ENCODE results near the gene SERPING1. TPM values are rescaled to one million over a fixed set of nuclear protein-coding genes. Genes with fewer than 3 reads are reported as not detected.

Gene SERPING1
- total and polyA plus RNA-seq, 2 of the 13 experiments (the other 11 are each of a cell fraction or from before 2014, with no cell fraction given) = 2.0 to 10.4 TPM

- TF ChIP-seq, protein P1, sequence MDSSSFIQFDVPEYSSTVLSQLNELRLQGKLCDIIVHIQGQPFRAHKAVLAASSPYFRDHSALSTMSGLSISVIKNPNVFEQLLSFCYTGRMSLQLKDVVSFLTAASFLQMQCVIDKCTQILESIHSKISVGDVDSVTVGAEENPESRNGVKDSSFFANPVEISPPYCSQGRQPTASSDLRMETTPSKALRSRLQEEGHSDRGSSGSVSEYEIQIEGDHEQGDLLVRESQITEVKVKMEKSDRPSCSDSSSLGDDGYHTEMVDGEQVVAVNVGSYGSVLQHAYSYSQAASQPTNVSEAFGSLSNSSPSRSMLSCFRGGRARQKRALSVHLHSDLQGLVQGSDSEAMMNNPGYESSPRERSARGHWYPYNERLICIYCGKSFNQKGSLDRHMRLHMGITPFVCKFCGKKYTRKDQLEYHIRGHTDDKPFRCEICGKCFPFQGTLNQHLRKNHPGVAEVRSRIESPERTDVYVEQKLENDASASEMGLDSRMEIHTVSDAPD (CRISPR knock-in tag; IDR thresholded peaks at IDR 0.05) = no peak
- no peak for TF ChIP-seq MIER2 (CRISPR knock-in tag; IDR thresholded peaks at IDR 0.05)
- TF ChIP-seq TRIM24 (CRISPR knock-in tag; IDR thresholded peaks at IDR 0.05) = no peak
- TF ChIP-seq REXO4 (CRISPR knock-in tag; IDR thresholded peaks at IDR 0.05; ENCODE audit: borderline replicate concordance) = no peak
- no peak for TF ChIP-seq SP2 (CRISPR knock-in tag; IDR thresholded peaks at IDR 0.05)
- peak; percentile 40 to 79; a peak in 3 of 4 replicates for TF ChIP-seq NR2F1 (CRISPR knock-in tag; IDR thresholded peaks at IDR 0.05)
- no peak for TF ChIP-seq ZNF784 (CRISPR knock-in tag; IDR thresholded peaks at IDR 0.05; ENCODE audit: borderline replicate concordance)
- no peak for TF ChIP-seq ZBTB25 (CRISPR knock-in tag; IDR thresholded peaks at IDR 0.05)
- TF ChIP-seq ZNF883 (CRISPR knock-in tag; IDR thresholded peaks at IDR 0.05; ENCODE audit: not compliant biosample characterization) = no peak
- TF ChIP-seq ZSCAN29 (CRISPR knock-in tag; conservative IDR thresholded peaks at IDR 0.05) = 0 out of 2 replicates have a peak, but pooled peaks have one; percentile 44
- TF ChIP-seq PAF1 (CRISPR knock-in tag; IDR thresholded peaks at IDR 0.05) = no peak
- TF ChIP-seq MXD4 (CRISPR knock-in tag; IDR thresholded peaks at IDR 0.05) = peak; percentile 19; the same call in 1 of the 2 replicates
- TF ChIP-seq CERS6 (CRISPR knock-in tag; IDR thresholded peaks at IDR 0.05) = no peak
- TF ChIP-seq ZNF788 (CRISPR knock-in tag; IDR thresholded peaks at IDR 0.05; ENCODE audit: borderline replicate concordance) = no peak; the same call in 1 of the 2 replicates
- TF ChIP-seq MATR3 (CRISPR knock-in tag; IDR thresholded peaks at IDR 0.05) = no peak
- TF ChIP-seq SMAD9 (CRISPR knock-in tag; IDR thresholded peaks at IDR 0.05) = no peak
- 0 out of 2 replicates have a peak, but pooled peaks have one; percentile 15 for TF ChIP-seq KDM6A (CRISPR knock-in tag; IDR thresholded peaks at IDR 0.05; ENCODE audit: low read depth)
- TF ChIP-seq ZNF557 (CRISPR knock-in tag; IDR thresholded peaks at IDR 0.05) = no peak
- no peak for TF ChIP-seq ZNF737 (CRISPR knock-in tag; IDR thresholded peaks at IDR 0.05; ENCODE audit: borderline replicate concordance)
- TF ChIP-seq ZMYM3 (CRISPR knock-in tag; IDR thresholded peaks at IDR 0.05) = peak; percentile 57
- TF ChIP-seq, protein P2, sequence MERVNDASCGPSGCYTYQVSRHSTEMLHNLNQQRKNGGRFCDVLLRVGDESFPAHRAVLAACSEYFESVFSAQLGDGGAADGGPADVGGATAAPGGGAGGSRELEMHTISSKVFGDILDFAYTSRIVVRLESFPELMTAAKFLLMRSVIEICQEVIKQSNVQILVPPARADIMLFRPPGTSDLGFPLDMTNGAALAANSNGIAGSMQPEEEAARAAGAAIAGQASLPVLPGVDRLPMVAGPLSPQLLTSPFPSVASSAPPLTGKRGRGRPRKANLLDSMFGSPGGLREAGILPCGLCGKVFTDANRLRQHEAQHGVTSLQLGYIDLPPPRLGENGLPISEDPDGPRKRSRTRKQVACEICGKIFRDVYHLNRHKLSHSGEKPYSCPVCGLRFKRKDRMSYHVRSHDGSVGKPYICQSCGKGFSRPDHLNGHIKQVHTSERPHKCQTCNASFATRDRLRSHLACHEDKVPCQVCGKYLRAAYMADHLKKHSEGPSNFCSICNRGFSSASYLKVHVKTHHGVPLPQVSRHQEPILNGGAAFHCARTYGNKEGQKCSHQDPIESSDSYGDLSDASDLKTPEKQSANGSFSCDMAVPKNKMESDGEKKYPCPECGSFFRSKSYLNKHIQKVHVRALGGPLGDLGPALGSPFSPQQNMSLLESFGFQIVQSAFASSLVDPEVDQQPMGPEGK (CRISPR knock-in tag; IDR thresholded peaks at IDR 0.05) = peak; percentile 84
- 0 out of 2 replicates have a peak, but pooled peaks have one; percentile 39 for TF ChIP-seq ZBTB37 (CRISPR knock-in tag; IDR thresholded peaks at IDR 0.05)
These were observed 42.0 kb downstream of the SERPING1 start (continued) for GRCh38 chr11:57639321-57640067.
